A673 (cell line): ENCODE data around the gene DOCK4. TPM values are rescaled to one million over a fixed set of nuclear protein-coding genes. Genes with fewer than 3 reads are reported as not detected.

ENCODE experiments used
- BruUV-seq: library from RNA; stranded (reverse); fragments of 400-500 nt; replicated peaks from 2 replicates; lab custom pipeline; 2021; lab: Mats Ljungman, UMichigan
- CTCF ChIA-PET: fragments of 300-600 bp; sonication (Branson Sonifier 250); formaldehyde crosslinking; loops from one replicate; lab custom pipeline; 2022; ENCODE audit warnings: antibody characterized with exemption; lab: Charles Lee
- POLR2A ChIA-PET: fragments of 300-600 bp; sonication (Branson Sonifier 250); formaldehyde crosslinking; loops from one replicate; lab custom pipeline; 2022; ENCODE audit warnings: antibody characterized with exemption; ENCODE audit not compliant: low non-redundant PET; lab: Charles Lee
- DNase-seq: peaks from one replicate; pipeline ENCODE4 v3.0.0-alpha.2; 2015; ENCODE audit warnings: low spot score
- H3K27ac ChIP-seq: fragments of 200-600 bp; sonication (generic); 2 replicates; pipeline ENCODE4 v1.5.1; 2016; ENCODE audit warnings: mixed run types, low read depth, mild to moderate bottlenecking, mixed read lengths, antibody characterized with exemption, low read length; ENCODE audit not compliant: poor library complexity, severe bottlenecking
- H3K27me3 ChIP-seq: fragments of 200-600 bp; sonication (generic); replicated peaks from 2 replicates; pipeline ENCODE4 v1.6.1; 2017; ENCODE audit warnings: mixed run types, low read depth, mild to moderate bottlenecking, mixed read lengths, antibody characterized with exemption, low read length; ENCODE audit not compliant: insufficient read depth, poor library complexity
- H3K36me3 ChIP-seq: fragments of 200-600 bp; sonication (generic); 2 replicates; pipeline ENCODE4 v1.6.1; 2016; ENCODE audit warnings: mixed run types, mild to moderate bottlenecking, mixed read lengths, antibody characterized with exemption, low read length; ENCODE audit not compliant: insufficient read depth, poor library complexity, severe bottlenecking
- H3K4me1 ChIP-seq: fragments of 200-600 bp; sonication (generic); 2 replicates; pipeline ENCODE4 v1.6.1; 2017; ENCODE audit warnings: mixed run types, mild to moderate bottlenecking, mixed read lengths, antibody characterized with exemption, low read length; ENCODE audit not compliant: insufficient read depth, poor library complexity, severe bottlenecking
- H3K4me3 ChIP-seq: fragments of 200-600 bp; sonication (generic); 2 replicates; pipeline ENCODE4 v1.5.1; 2016; ENCODE audit warnings: low read depth, mixed run types, mild to moderate bottlenecking, mixed read lengths, low read length; ENCODE audit not compliant: poor library complexity, severe bottlenecking
- H3K9me3 ChIP-seq: fragments of 200-600 bp; sonication (generic); 2 replicates; pipeline ENCODE4 v1.6.1; 2016; ENCODE audit warnings: mixed run types, low read depth, mild to moderate bottlenecking, mixed read lengths, antibody characterized with exemption, low read length; ENCODE audit not compliant: poor library complexity, severe bottlenecking
- EZH2 ChIP-seq: fragments of 200-600 bp; sonication (generic); IDR thresholded peaks from 2 replicates; pipeline ENCODE4 v1.6.1; 2017; ENCODE audit warnings: borderline replicate concordance, low read depth, mild to moderate bottlenecking, mixed read lengths, antibody characterized with exemption, low read length; ENCODE audit not compliant: poor library complexity, severe bottlenecking
- intact Hi-C: fragments of 100-400 bp; cut with micrococcal nuclease; formaldehyde crosslinking; loops from one replicate; pipeline ENCODE4 v1.10.0; 2022; ENCODE audit not compliant: unreplicated experiment
- total RNA-seq: library from RNA; stranded (reverse); gene quantifications from 2 replicates; pipeline ENCODE4 v1.2.3, GENCODE V29; 2021
- TF ChIP-seq, protein P1 (sequence below): fragments of 300-800, 200-600 bp; sonication (generic); conservative IDR thresholded peaks from 2 replicates; pipeline ENCODE4 v1.5.1; 2017; ENCODE audit warnings: low read depth, mild to moderate bottlenecking, antibody characterized with exemption, low read length, moderate library complexity, mixed read lengths

The DOCK4 gene
- total RNA-seq, 1 experiment from 2014 or later = 28.5 TPM

- Histone ChIP-seq H3K4me1 (no peaks in the 10 kb centered on the region), H3K27me3 (no peaks in the 10 kb centered on the region), H3K27ac (no peak overlapping the region), H3K4me3 (no peak overlapping the region), H3K36me3 (no peaks in the 10 kb centered on the region), H3K9me3 (no peaks in the 10 kb centered on the region)
- no peak for DNase-seq
- CTCF ChIA-PET = no interaction called here
- BruUV-seq = no TSS peak
- intact Hi-C loops = no loop called here
- POLR2A ChIA-PET = no interaction called here
- TF ChIP-seq, protein P1, sequence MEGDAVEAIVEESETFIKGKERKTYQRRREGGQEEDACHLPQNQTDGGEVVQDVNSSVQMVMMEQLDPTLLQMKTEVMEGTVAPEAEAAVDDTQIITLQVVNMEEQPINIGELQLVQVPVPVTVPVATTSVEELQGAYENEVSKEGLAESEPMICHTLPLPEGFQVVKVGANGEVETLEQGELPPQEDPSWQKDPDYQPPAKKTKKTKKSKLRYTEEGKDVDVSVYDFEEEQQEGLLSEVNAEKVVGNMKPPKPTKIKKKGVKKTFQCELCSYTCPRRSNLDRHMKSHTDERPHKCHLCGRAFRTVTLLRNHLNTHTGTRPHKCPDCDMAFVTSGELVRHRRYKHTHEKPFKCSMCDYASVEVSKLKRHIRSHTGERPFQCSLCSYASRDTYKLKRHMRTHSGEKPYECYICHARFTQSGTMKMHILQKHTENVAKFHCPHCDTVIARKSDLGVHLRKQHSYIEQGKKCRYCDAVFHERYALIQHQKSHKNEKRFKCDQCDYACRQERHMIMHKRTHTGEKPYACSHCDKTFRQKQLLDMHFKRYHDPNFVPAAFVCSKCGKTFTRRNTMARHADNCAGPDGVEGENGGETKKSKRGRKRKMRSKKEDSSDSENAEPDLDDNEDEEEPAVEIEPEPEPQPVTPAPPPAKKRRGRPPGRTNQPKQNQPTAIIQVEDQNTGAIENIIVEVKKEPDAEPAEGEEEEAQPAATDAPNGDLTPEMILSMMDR = no peak
- TF ChIP-seq EZH2 = no peak
Measured at GRCh38 chr7:112184455-112184854, 21.7 kb downstream of the DOCK4 start.

- ChIA-PET CTCF (no interaction called here), POLR2A (no interaction called here)
Measured at GRCh38 chr7:112183266-112183665, 22.9 kb downstream of the DOCK4 start.

DNA sequence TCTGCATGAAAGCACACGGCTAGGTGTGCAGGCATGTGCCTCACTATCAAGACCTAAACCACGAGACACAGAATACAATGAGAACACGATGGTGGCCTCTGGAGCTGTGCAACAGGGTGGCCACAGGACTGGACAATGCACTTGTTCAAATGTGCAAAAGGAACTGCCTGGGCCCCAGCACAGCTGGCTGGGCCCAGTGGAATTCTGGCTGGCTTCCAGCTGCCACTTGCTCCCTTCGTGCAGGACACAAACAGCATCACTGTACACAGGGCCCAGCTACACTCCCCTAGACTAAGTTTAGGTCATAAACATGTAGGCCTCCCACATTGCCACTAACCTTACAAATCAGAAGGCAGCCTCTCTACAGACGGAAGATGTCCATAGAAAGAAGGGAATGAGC is 23.4 kb downstream of the DOCK4 start:
- no peaks in the 10 kb centered on the region for H3K27me3 ChIP-seq
- no peak for DNase-seq
- H3K4me3 ChIP-seq = no peak overlapping the region
- CTCF ChIA-PET = no interaction called here
- no peaks in the 10 kb centered on the region for H3K9me3 ChIP-seq
- no TSS peak for BruUV-seq
- no peaks in the 10 kb centered on the region for H3K4me1 ChIP-seq
- no peak for TF ChIP-seq EZH2
- TF ChIP-seq, protein P1 = no peak
- no peaks in the 10 kb centered on the region for H3K36me3 ChIP-seq
- intact Hi-C loops = no loop called here
- no peak overlapping the region for H3K27ac ChIP-seq
- POLR2A ChIA-PET = no interaction called here

More at GRCh38 chr7:112183266-112183665, 22.9 kb downstream of the DOCK4 start:
- Histone ChIP-seq H3K36me3 (no peaks in the 10 kb centered on the region), H3K4me3 (no peak overlapping the region), H3K4me1 (no peaks in the 10 kb centered on the region), H3K27me3 (no peaks in the 10 kb centered on the region), H3K9me3 (no peaks in the 10 kb centered on the region), H3K27ac (no peak overlapping the region)
- no peak for DNase-seq
- TF ChIP-seq EZH2 = no peak
- TF ChIP-seq, protein P1 = no peak
- intact Hi-C loops = no loop called here
- BruUV-seq = no TSS peak
